Stomach (tissue), 4 donors: Measurements from ENCODE around the gene ATP9A.

Experiments
- CTCF ChIP-seq, 7 experiments: fragments of 450-650 bp in 4 of 7; fragments of 200-600 bp in 3 of 7; sonication (generic) in 3 of 7; IDR thresholded peaks; one replicate each; pipeline ENCODE4 v1.5.1; 2016 to 2019; ENCODE audit warnings: antibody characterized with exemption in 7 of 7, control low read depth in 2 of 7, mild to moderate bottlenecking in 1 of 7
- EP300 ChIP-seq: sonication (generic); formaldehyde crosslinking; IDR thresholded peaks from one replicate; pipeline ENCODE4 v1.6.1; 2017; ENCODE audit warnings: antibody characterized with exemption
- POLR2A ChIP-seq, 4 donors: fragments of 450-650 bp; IDR thresholded peaks; one replicate each; pipeline ENCODE4 v1.6.1; 2016; ENCODE audit warnings: antibody characterized with exemption in 4 of 4, control low read depth in 2 of 4, mild to moderate bottlenecking in 1 of 4, moderate library complexity in 1 of 4

GRCh38 chr20:51713213-51713598, 55.0 kb downstream of the ATP9A start:
- TF ChIP-seq POLR2A (IDR thresholded peaks at IDR 0.05) (no peak), CTCF (IDR thresholded peaks at IDR 0.05) (no peak), EP300 (no peak)
